HUES64 (cell line): ENCODE data around the gene HORMAD2.

Source experiments
- H3K27ac ChIP-seq: 2 replicates; pipeline ENCODE4 v1.7.0; 2013; ENCODE audit warnings: low read depth, low read length, inconsistent platforms
- H3K27me3 ChIP-seq: 2 replicates; pipeline ENCODE4 v1.6.1; 2013; ENCODE audit warnings: mild to moderate bottlenecking, low read length; ENCODE audit not compliant: insufficient read depth
- H3K36me3 ChIP-seq: 2 replicates; pipeline ENCODE4 v1.6.1; 2013; ENCODE audit warnings: mild to moderate bottlenecking, low read length; ENCODE audit not compliant: insufficient read depth
- H3K4me1 ChIP-seq: 2 replicates; pipeline ENCODE4 v1.6.1; 2013; ENCODE audit warnings: mild to moderate bottlenecking, low read length, moderate library complexity; ENCODE audit not compliant: insufficient read depth
- H3K4me3 ChIP-seq: 2 replicates; pipeline ENCODE4 v1.5.1; 2013; ENCODE audit warnings: mild to moderate bottlenecking, low read length, moderate library complexity
- H3K9ac ChIP-seq: 2 replicates; pipeline ENCODE4 v1.6.1; 2013; ENCODE audit warnings: mild to moderate bottlenecking, low read depth, low read length
- H3K9me3 ChIP-seq: 2 replicates; pipeline ENCODE4 v1.6.1; 2013; ENCODE audit warnings: low read depth, low read length; ENCODE audit not compliant: insufficient read depth
- whole genome bisulfite sequencing: fragments of 150-250, 120-280 bp; methylation state at CpG from one replicate; pipeline ENCODE4 v1.1.7; 2013; ENCODE audit warnings: missing lambda C conversion rate; 5-methylcytosine and 5-hydroxymethylcytosine counted together

The HORMAD2 gene

DNA sequence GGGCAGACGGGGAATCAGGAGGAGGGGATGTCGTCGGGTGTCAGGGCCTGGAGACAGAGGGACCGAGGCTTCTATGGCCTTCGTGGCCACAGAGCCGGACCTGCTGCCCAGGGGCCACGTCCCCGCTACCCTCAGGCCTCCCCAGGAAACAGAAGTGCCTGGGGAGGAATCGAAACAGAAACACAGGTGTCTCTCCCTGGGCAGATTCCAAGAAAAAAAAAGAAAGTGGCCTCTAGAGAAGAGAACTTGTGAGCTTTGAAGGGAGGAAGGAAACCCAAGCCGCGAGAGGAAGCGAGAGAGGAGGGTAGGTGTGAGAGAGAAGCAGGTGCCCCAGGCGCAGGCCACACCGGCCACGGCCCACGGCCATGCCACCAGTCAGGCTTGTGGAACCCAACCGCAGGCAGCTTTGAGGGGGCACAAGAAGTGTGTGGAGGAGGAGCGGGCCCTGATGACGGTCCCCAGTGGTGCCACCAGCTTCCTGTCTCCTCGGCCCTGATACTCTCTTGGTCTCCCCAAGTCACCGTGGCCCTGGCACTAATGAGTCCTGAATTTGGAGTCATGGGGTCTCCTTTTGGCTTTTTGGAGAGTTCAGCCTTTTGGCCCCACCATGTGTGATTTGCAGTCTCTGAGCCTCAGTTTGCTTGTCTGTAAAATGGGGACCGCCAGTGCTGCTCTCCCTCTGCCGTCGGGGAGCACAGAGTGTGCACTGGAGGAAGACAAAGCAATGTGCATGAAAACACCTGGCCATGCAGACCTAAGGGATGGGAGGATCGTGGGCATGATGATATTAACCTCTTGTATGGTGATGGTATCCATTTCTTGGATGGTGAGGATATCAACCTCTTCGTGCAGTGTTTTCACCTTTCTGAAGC is 141.1 kb downstream of the HORMAD2 start:
- Histone ChIP-seq H3K4me1 (0 out of 2 replicates have a peak, but pooled peaks cover 2% of the 10 kb centered on the region), H3K4me3 (no peak overlapping the region)
- 92% methylated on average over 26 of the region's 26 CpGs for WGBS

DNA sequence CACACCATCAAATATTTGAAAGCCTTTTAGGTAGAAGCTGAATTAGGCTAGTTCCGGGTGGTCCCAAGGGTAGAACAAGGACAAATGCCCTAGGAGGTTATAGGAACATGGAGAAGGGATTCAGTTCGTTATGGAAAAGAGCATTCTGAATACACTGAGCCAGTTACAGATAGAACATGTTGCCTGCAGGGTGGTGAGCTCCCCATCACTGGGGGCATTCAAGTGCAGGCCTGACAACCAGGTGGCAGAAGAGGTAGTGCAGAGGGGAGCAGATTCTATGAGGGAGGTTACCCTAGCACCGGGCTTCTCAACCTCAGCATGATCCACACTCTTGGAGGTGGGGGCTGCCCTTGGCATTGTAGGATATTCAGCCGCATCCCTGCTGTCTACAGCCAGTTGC is 142.1 kb downstream of the HORMAD2 start:
- no peaks in the 10 kb centered on the region for H3K9me3 ChIP-seq
- no peak overlapping the region for H3K27ac ChIP-seq
- H3K4me3 ChIP-seq, result no peak overlapping the region
- no peaks in the 10 kb centered on the region for H3K36me3 ChIP-seq
- H3K4me1 ChIP-seq, result 0 out of 2 replicates have a peak, but pooled peaks cover 2% of the 10 kb centered on the region
- H3K27me3 ChIP-seq, result no peaks in the 10 kb centered on the region
- 88% methylated on average over 4 of the region's 4 CpGs for WGBS
- no peak overlapping the region for H3K9ac ChIP-seq

More for the DNA sequence above, 141.1 kb downstream of the HORMAD2 start:
- H3K27ac ChIP-seq, result no peak overlapping the region
- no peak overlapping the region for H3K9ac ChIP-seq
- H3K27me3 ChIP-seq, result no peaks in the 10 kb centered on the region
- H3K9me3 ChIP-seq, result no peaks in the 10 kb centered on the region
- H3K36me3 ChIP-seq, result no peaks in the 10 kb centered on the region

DNA sequence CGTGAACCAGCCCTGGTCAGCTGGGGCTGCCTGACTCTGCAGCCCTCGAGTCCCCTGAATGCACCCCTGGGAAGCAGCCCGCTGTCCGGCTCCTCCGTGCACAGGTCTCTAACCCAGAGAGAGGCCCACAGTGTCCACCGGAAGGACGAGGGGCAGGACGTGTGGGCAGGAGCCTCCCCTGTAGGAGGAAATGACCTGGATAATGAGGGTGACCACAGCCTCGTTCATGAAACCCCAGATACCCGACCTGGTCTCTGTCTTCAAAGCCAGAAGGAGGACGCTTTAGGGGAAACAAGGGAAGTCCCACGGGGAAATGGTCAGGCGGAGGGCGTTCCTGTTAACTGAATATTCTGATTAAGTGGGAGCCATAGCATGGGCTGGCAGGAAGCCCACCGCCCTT is 143.0 kb downstream of the HORMAD2 start:
- 0 out of 2 replicates have a peak, but pooled peaks cover 2% of the 10 kb centered on the region for H3K4me1 ChIP-seq
- no peak overlapping the region for H3K4me3 ChIP-seq
- WGBS, result 86% methylated on average over 15 of the region's 15 CpGs
- no peak overlapping the region for H3K27ac ChIP-seq
- no peaks in the 10 kb centered on the region for H3K36me3 ChIP-seq
- H3K9me3 ChIP-seq, result no peaks in the 10 kb centered on the region
- H3K9ac ChIP-seq, result no peak overlapping the region
- no peaks in the 10 kb centered on the region for H3K27me3 ChIP-seq

DNA sequence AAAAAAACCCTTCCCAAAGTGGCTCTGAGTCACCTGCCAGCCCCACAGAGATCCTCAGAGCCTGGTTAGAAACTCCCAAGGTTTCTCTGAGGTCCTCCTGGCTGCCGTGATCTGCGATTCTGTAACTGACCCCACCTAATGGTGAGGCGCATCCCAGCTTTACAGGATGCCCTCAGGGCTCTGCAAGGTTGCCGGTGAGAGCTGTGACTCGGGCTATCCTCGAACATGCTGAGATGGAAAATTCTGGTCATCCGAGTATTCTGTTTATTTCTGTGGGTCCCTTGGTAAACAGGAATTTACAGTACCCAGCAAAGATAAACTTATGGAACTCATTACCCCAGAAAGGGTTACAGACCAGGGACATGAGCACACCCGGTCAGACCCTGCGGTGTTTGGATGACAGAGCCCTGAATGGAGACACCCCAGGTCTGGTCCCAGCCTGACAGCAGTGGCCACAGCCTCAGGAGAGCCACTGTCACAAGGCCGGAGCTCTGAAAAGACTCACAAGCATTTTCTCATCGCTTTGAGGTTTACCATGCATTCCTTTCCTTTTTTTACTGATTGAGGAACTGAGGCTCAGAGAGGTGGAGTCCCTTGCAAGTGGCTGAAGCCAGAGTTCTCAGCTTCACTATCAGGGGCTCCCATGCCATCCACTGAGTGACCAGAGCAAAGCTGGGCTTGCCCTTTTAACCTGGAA is 144.0 kb downstream of the HORMAD2 start:
- Histone ChIP-seq H3K9me3 (no peaks in the 10 kb centered on the region), H3K4me3 (no peak overlapping the region), H3K9ac (no peak overlapping the region), H3K27me3 (no peaks in the 10 kb centered on the region), H3K36me3 (no peaks in the 10 kb centered on the region), H3K4me1 (peaks cover 2% of the 10 kb centered on the region; the same call in 1 of the 2 replicates), H3K27ac (no peak overlapping the region)
- whole genome bisulfite sequencing, result 55% methylated on average over 11 of the region's 11 CpGs

DNA sequence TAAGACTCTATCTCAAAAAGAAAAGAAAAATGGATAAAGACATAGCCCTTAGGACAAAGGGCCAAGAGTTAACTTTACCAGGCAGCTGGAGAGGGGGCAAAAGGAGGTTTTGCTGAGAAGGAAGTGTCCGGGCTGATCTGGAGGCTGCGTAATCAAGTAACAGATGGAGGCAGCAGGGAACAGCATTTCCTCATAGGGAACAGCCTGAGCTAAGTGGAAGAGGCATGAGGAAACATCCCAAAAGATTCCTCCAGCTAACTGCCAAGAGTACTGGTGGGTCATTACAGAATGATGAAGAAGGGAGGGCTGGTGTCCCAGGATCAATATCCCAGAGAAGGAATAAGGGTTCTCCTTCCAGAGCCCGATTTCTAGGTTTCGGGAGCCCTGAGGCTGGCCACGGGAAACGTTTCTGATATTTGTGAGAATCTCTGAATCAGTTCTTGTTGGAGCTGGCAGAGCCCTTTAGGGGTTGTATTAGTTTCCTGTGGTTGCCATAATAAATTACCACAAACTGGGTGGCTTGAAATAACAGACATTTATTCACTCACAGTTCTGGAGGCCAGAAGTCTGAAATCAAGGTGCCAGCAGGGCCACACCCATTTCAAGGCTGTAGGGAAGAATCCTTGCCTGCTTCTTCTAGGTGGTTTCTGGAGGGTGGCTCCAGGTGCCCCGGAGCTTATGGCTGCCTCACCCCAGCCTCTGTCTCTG is 145.1 kb downstream of the HORMAD2 start:
- 94% methylated on average over 7 of the region's 7 CpGs for WGBS
- peaks cover 2% of the 10 kb centered on the region; the same call in 1 of the 2 replicates for H3K4me1 ChIP-seq
- H3K4me3 ChIP-seq, result no peak overlapping the region
- no peaks in the 10 kb centered on the region for H3K9me3 ChIP-seq
- no peak overlapping the region for H3K27ac ChIP-seq
- no peaks in the 10 kb centered on the region for H3K36me3 ChIP-seq
- H3K27me3 ChIP-seq, result no peaks in the 10 kb centered on the region
- H3K9ac ChIP-seq, result no peak overlapping the region

DNA sequence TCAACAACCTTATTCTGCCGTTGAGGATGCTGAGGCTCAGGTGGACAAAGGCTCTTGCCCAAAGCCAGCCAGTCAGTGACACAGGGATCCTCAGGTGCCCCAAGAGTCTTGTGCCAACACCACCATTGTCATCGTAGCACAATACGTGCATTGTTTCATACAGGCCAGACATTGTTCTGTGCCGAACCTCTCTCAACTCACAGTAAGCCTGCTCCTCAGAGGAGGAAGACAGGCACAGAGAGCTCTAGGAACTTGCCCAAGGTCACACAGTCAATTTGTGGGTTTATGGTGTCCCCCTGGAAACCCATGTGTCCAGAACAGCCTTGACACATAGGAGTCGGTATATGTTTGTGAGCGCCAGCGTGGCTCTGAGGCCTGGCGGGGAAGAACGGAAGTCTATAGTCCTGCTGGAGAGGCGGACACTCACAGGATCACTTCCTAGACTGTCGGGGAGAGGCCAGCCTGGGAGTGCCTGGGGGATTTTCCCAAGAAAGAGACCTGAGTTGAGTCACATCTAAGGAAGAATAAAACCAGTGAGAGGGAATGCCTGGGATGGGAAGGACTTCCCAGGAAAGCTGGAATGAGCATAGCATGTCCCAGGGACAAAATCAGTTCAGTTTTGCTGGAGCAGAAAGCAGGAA is 146.0 kb downstream of the HORMAD2 start:
- Histone ChIP-seq H3K9me3 (no peaks in the 10 kb centered on the region), H3K27me3 (no peaks in the 10 kb centered on the region), H3K4me3 (no peak overlapping the region), H3K4me1 (peaks cover 2% of the 10 kb centered on the region; the same call in 1 of the 2 replicates), H3K36me3 (no peaks in the 10 kb centered on the region), H3K27ac (no peak overlapping the region), H3K9ac (no peak overlapping the region)
- 92% methylated on average over 11 of the region's 11 CpGs for whole genome bisulfite sequencing
